Left hindlimb (tissue), 1 donor: ENCODE results near the gene CBS.
"Not testable (repeated sequence)": the region's sequence is repeated elsewhere in the genome, so short reads cannot be mapped to it uniquely, and the experiment has no call there.

Experiments
- DNase-seq: peaks from one replicate; pipeline ENCODE4 v3.0.0-alpha.2; 2018

Gene CBS

DNA sequence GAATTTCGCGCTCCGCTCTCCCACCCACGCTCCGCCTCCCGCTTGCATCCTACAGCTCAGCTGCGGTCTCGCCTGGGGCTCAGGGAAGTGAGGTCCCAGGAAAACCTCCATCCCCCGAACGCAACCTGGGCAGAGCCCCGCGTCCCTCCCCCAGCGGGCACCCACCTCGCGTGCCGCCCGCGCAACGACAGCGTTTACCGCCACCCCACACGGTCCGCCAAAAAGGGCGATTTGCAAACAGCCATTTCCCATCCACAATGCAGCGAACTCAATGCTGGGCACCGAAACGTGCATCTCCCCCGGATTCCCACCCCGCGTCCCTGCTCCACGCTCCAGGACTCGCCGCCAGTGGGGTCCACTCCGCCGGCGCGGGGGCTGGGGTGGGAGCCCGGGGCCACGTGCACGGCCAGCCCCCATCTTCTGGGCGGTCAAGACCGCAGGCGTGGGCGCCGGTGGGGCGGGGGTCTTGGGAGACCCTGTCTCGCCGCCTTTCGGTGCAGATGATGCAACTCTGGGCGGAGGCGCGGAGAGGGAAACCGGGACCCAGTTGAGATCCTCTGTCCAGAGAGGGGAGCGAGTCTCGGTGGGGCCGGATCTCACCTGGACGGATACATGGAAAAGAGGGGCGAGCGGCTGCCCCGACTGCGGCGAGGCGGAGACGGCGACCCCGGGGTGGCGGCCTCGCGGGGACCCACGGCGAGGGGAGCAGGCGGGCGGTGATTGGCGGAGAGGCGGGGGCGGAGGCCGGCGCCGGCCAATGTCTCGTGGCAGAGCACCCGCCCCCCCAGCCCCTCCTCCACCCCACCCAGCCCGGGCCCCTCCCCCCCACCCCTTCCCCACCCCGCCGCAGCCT lies at the start of gene CBS:
CBS (minus strand) TSS at position 666 of the 853 bp plus-strand sequence. CDS start 3,642 bp downstream, outside the sequence.
- not testable (repeated sequence) for DNase-seq

DNA sequence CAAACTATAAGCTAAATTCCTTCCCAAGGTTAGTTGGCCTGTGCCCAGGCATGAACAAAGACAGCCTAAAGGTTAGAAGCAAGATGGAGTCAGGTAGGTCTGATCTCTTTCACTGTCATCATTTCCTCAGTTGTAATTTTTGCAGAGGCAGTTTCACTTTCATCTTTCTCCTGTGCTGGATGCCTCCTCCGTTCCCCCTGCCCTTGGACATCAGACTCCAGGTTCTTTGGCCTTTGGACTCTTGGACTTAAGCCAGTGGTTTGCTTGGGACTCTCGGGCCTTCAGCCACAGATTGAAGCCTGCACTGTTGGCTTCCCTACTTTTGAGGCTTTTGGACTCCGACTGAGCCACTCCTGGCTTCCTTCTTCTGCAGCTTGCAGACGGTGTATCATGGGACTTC lies 40.3 kb upstream of the CBS start:
- not testable (repeated sequence) for DNase-seq

DNA sequence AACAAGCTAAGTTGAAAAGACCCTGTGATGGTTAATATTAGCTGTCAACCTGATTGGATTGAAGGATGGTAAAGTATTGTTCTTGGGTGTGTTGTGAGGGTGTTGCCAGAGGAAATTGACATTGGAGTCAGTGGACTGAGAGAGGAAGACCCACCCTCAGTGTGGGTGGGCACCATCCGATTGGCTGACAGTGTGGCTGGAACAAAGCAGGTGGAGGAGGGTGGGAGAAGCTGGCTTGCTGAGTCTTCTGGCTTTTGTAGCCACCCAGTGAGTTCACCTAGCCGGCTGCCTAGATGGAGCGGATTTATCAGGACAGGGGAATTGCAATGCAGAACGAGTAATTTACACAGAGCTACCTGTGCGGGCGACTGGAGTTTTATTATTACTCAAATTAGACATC lies 38.8 kb upstream of the CBS start:
- DNase-seq: not testable (repeated sequence)

DNA sequence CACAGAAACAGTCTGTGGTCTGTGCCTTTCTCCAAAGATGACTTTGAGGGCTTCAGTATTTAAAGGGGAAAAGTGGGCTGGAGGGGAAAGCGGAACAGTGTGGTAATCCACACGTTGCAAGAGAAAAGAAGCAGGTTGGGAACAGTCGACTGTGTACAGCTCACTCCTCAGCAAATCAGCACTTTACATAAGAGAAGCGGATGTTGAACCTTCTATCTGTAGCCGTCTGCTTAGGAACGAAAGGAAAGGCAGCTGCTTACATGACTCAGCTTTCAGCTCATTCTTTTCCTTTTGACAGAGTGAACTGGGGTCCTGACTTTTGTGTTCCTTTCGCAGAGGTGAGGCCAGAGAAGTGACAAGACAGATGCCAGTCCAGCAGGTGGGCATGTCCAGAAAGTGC lies 33.4 kb upstream of the CBS start:
- not testable (repeated sequence) for DNase-seq

DNA sequence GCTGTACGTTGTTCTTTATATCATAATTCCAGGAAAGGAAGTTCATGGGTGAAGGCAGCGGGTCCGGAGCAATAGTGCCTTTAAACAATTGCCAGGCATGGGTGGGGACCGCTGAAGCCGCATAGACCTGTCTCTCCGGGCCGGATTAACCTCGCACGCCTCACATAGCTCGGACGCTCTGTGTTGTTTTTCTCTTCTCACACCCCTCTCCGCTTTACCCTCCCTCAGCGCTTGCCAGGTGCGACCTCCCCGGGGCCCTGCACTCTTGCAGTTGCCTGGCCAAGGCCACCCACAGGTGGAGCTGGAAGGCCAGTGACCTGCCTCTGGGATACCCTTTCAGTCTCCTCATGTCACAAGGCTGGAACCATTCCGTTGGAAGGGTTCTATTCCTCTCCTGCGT lies 32.5 kb upstream of the CBS start:
- DNase-seq: not testable (repeated sequence)

DNA sequence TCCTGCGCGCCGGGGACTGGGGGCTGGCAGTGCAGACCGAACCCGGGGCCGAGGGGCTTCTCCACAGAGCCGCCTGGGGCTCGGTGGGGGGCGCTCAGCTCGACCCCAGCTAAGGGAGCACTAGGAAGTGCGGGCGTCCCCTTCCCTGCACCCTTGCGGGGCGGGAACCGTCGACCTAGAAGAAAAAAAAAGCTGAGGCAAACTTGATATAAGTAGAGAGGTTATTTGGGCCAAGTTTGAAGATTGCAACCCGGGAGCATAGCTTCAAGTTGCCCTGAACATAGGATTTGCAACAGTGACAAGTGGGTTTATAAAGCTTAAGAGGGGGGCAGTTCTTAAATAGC lies 32.1 kb upstream of the CBS start:
- DNase-seq: not testable (repeated sequence)

DNA sequence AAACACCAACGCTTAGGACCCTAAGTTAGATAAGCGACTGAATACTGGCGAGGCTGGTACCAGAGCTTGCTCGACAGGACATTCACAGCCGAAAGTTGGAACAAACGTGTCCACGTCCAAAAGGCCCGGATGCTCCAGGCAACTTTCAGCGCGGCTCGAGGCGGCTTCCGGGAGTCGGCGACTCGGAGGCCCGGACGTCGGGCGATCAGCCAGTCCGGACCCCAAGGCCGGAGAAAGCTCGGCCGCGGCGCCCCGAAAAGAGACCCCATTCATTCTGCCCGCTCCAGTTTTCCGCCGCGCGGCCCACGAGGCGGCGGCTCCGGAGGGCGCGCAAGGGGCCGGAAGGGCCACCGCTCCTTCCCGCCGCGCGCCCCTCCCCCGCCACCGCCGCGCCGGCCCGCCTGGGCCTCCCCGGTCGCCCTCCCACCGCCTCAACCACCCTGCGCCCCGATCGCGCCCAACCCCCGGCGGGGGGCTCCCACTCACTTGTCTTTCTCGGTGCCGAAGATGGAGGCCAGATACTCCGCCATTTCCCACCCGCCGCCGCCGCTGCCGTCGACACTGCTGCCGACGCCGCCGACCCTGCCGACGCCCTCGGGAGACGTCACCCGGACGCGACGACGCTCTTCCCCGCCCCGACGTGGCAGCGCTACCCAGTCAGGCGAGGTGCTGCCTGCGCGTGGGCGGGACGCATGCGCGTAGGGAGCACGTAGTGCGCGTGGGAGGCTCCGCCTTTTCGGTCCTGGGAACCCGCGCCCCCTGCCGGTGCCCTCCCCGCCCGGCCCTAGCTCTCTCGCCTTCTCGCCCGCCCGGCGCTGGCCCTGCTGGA lies 31.5 kb upstream of the CBS start, which contains the start of gene U2AF1:
U2AF1 (minus strand) TSS at position 606 of the 829 bp plus-strand sequence; CDS start at position 530, 76 bp downstream.
- DNase-seq: not testable (repeated sequence)

DNA sequence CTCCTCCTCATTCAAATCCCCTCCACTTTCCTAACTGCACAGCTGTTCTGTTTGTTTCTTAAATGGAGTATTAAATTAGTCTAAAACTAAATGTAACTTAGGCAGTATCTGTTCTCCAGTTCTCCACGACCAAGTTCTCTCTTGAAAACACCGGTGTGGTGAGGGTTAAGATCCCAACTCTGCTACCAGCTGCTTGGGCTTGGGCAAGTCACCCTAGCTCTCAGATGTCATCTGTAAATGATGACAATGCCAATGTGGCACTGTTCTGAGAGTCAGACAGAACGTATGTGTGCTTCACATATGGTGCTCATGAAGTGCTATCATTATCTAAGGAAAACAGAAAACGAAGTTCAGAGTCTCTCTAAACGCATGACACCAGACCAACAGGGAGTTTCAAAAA lies 29.0 kb upstream of the CBS start:
- DNase-seq: not testable (repeated sequence)

DNA sequence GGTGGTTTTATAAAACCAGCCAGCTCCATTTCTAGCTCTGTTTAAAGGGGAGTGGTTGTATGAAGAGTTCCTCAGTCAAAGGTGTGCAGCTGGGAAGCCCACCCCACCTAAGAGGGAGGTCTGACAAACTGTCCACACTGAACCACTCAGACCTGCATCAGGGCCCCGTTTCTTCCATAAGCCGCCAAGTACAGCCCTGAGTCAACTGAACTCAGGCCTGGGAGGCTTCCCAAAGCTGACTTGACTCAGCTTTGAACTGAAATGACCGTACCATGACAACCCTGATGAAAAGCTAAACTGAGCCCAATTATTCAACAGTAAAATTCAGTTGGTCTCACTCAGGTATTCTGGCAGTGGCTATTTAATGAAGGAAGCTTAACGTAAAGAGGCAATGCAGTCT lies 26.6 kb upstream of the CBS start:
- DNase-seq: not testable (repeated sequence)

DNA sequence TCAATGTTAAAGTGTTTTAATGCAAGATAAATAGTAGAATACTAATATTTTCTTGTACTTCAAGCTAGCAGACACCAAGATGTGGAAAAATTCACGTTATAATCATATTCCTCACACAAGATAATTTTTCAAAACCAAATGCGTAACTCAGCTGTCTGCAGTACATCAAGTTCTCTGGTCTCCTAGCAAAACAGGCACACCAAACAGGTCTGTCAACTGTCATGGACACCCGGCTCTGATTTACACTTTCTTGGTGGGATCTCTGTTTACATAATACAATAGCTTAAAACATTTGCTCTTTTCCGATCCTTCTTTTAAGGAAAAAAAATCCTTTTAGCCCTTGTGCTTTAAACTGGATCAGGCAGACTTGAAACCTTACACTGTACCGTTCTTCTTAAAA lies 26.0 kb upstream of the CBS start:
- DNase-seq: not testable (repeated sequence)

DNA sequence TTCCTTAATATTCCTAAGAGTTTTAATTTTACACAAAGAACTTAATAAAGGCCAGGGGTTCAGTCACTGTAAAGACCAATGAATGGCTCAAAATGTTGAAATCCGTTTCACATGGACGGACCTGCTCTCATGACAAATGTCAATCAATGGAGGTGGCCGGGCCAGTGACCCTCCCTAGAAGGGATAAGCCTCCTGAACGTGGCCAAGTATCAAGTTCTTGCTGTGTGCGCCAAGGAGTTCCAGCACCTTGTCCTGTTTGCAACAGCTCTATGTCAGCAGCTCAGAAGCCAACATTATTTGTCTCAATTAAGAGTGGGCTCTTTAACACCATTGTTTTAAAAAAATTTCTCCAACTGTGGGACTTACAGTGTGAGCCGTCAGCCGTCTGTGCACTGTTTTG lies 25.4 kb upstream of the CBS start:
- DNase-seq: not testable (repeated sequence)

DNA sequence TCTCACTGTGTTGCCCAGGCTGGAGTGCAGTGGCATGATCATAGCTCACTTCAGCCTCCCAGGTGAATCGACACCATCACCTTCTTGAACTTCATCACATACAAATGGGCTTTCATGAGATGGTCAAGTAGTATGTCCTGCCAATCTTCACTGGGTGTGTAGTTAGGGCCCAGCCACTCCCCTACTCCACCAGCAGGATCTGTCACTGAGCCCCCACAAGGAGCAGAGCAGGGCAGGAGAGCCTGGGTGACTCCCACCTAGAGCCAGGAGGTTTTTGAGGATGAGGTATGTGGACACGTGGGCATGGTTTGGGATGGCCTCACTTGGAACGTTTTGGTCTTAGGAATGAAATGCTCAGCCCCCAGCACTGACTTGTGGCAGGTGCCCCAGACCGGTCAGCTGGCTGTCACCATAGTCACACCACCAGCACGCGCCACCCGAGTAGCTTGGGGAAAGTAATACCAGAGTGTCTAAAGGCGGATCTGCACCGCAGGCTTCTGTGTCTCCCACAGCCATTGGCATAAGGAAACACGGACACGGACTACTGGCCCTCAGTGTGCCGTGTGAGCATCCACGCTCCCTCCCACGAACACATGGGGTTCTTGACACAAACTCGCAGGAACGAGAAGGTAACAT lies 16.5 kb upstream of the CBS start:
- DNase-seq: not testable (repeated sequence)

DNA sequence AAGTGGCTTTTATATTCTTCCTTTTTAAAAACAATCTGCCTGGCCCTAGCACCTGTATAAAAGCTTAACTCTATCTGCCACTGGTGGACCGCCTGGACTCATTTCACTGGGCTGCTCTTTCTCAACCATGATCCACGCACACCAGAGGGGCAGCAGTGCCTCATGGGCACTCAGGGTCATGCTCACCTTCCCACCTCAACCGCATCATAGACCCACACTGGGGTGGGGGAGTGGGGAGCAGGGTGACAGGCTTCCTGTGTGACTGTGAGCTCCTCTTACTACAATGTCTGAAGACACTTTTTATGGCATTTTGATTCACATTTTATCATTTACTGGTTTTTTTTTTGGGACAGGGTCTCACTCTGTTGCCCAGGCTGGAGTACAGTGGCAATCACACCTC lies 15.3 kb upstream of the CBS start:
- DNase-seq: not testable (repeated sequence)

DNA sequence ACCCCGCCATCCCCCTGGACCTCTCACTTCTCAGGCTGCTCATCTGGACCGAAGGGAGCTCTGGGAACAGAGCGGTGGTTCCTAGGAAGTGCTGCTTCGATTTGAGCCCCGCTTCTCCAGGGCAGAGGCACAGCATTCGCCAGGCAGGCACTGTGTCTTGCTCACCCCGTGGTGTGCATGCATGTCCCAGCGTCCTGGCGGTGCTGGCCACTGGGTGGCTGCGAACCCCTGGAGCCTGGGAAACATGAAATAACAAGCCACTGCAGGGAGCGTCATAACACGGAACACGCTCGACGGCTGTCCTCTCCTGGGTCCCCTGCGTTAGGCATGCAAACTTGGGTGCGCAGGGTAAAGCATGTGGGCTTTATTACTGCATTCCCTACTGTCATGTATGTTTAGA lies 13.8 kb upstream of the CBS start:
- DNase-seq: not testable (repeated sequence)

DNA sequence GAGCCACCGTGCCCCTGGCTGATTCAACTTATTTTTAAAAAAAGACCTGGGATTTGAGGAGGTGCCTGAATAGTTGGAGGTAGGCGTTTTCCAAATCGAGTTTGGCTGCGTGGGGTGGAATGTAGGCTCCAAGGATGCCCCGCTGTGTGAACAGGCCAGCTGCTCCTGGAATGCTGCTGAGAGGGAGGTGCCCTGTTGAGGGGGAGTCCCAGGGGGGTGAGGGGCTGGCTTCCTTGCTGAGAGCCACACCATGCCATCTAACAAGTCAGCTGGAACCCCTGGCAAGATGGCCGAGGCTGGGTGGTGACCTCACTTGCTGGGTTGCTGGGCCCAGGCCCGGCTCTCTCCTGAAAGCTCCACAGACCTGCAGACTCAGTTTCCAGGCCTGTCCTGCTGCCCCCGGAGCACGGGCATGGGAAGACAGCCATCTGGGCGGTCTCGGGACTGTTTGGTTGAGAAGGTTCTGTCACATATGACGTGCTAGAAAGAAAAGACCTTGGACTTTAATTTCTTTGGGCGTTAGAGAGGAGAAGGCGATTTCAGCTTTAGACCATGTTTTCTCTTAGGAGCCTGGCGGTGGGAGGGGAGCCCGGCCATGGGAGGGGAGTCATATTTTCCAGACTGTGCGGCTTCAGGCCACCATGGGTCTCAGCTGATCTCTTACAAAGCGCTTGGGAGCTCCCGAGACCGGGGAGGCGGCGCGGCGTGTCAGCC lies 7.1 kb upstream of the CBS start:
- not testable (repeated sequence) for DNase-seq

DNA sequence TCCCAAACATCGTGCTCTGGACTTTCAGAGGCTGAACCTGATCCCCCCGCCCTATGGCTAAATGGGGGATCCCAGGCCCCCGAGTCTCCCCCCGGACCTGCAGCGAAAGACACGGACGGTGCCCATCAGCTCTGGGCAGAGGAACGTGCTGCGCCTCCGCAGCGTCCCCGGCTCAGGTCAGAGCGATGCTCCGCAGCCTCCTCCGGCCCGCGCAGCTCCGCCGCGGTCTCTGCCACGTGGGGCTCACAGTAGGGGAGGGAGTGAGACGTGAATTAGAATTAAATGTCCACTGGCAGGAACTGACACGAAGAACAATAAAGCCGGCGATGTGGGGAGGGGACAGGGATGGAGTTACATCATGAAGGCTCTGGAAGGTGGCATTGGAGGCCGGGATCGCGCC lies 1.0 kb upstream of the CBS start:
- not testable (repeated sequence) for DNase-seq

DNA sequence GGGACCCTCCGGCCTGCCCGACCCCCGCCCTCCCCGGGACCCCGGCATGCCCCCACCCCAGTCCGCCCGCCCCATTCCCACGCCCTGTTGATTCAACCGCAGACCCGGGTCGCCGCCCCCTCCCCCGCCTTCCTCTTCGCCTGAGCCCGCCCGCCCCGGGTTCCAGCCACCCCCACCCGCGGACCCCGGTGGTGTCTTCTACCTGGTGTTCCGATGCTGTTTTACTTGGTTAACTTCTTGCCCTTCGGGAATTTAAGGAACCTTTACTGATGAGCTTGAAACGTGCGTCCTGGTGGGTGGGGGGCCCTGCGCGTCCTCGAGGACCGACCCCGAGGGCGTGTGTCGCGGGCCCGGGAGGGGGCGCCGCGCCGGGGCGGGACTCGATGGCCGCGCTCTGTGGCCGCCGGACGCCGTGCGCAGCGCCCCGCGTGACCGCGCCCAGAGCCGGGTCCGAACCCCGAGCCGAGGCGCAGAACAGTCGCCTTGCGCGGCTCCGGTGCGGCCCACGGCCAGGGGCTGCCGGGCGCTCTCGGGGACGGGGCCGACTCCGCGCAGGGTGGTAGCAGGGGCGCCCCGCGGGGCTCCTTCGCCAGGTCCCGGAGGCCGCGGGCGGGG lies 495 bp upstream of the CBS start:
- not testable (repeated sequence) for DNase-seq

DNA sequence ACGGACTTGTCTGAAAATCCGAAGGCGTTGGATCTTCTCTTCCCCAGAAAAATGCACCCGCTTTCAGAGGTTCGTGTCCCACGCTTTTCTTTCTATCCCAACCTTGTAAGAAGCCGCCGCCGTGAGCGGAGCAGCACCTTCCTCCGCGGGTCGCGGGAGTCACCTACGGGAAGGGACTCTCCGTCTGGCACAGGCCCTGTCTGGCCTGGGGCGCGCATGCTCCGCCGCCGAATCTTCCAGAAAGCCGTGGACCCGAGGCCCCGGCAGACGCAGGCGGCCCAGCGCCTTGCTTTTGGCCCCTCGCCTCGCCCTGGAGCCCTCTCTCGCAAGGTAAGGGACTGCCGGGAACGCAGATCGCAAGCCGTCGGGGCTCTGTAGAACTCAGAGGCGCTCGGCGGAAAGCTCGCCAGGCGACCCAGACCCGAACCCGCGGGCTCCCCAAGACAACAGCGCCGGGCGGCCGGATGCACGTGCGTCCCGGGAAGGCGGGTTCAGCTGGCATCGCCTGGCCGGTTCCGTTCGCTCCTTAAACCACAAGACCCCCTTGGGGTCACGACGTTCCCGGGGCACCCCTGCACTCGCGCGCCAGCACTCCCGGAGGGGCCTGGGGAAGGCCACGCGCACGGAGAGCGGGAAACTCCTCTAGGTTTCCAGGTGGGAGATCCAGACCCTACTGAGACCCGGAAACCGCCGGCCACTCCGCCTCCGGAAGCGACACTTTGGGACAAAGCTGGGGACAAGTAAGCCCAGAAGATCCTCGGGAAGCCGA lies 1.1 kb downstream of the CBS start:
- not testable (repeated sequence) for DNase-seq

DNA sequence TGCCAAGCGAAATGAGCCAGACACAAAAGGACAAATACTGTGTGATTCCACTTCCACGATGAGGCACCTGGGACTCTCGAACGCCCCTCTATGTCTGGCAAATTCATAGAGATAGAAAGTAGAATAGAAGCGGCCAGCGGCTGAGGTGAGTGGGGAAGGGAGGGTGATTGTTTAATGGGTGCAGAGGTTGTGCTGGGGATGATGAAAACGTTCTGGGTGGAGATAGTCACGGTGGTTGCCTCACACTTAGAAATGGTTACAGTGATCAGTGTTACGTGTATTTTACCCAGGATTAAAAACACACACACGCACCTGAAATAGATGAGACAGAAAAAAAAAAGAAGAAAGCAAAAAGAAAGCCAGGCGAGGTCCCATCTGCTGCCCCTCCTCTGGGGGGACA lies 2.9 kb downstream of the CBS start:
- not testable (repeated sequence) for DNase-seq

DNA sequence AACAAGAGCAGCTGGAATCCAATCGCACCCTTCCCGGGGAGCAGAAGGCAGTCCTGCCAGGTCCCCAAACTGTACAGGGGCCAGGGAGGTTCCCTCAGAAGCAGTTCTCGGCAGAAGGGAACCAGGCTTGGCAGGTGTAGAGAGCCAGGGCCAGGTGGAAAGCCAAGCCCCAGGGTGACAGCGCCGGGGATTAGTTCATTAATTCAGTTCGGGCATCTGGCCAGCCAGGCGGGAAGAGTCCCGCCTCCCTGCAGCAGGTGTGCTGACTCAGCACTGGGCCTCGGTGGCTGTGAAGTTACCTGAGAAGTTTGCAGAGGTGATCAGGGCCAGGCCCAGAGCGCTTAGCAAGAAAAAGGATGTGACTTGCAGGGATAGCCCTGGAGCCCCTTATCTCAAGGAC lies 6.0 kb downstream of the CBS start:
- not testable (repeated sequence) for DNase-seq

DNA sequence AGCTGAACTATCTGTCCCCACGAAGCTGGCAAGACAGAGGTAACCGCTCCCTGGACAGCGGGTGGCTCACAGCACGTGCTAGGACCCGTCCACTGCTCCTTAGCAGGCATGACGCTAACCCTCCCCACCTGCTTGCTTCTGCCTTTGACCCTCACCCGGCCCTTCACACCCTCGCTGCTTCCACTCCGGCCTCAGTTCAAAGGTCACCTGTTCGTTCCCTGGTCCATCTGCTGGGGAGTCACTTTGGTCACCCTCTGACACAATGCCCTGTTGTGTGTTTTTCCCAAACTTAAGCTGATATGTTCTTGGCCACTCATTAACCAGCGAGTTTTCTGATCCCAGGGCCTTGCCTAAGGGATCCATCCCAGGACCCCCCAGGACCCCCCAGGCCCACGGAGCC lies 7.6 kb downstream of the CBS start:
- not testable (repeated sequence) for DNase-seq
